Astrocyte of the spinal cord (primary cell): ENCODE data around the gene CTDSP2.
"Not testable (repeated sequence)": the region's sequence is repeated elsewhere in the genome, so short reads cannot be mapped to it uniquely, and the experiment has no call there.

Experiments used
- DNase-seq: peaks from one replicate; pipeline ENCODE4 v3.0.0; 2011; ENCODE audit warnings: low read depth, low spot score
- H3K4me3 ChIP-seq: 2 replicates; pipeline ENCODE4 v1.5.1; 2011; ENCODE audit warnings: low read depth, mild to moderate bottlenecking, low read length, moderate library complexity
- CTCF ChIP-seq: IDR thresholded peaks from 2 replicates; pipeline ENCODE4 v1.5.1; 2012; ENCODE audit warnings: low read depth, mild to moderate bottlenecking, low read length, inconsistent platforms
- in situ Hi-C: cut with HindIII; loops from 2 replicates; pipeline ENCODE4 v1.10.0; 2017; ENCODE audit warnings: low sequenced_read_pairs

Gene CTDSP2

GRCh38 chr12:57881475-57881874 is 34.9 kb upstream of the CTDSP2 start:
- in situ Hi-C loops = no loop called here
- H3K4me3 ChIP-seq = no peak overlapping the region
- no peak for DNase-seq
- TF ChIP-seq CTCF = no peak

GRCh38 chr12:57881035-57881434 is 34.5 kb upstream of the CTDSP2 start:
- DNase-seq, in situ Hi-C loops, H3K4me3 ChIP-seq: not testable (repeated sequence)

GRCh38 chr12:57877876-57878275 is 31.3 kb upstream of the CTDSP2 start:
- TF ChIP-seq CTCF = no peak
- H3K4me3 ChIP-seq = no peak overlapping the region
- no peak for DNase-seq
- in situ Hi-C loops = no loop called here

- TF ChIP-seq CTCF = no peak
- in situ Hi-C loops = no loop called here
- H3K4me3 ChIP-seq = no peak overlapping the region
- DNase-seq = no peak
Measured at GRCh38 chr12:57875753-57876547, 29.4 kb upstream of the CTDSP2 start.

- TF ChIP-seq CTCF = no peak
- no peak overlapping the region for H3K4me3 ChIP-seq
- in situ Hi-C loops = no loop called here
- no peak for DNase-seq
Measured at GRCh38 chr12:57874166-57875108, 27.9 kb upstream of the CTDSP2 start.

GRCh38 chr12:57872362-57872761 is 25.8 kb upstream of the CTDSP2 start:
- in situ Hi-C loops = no loop called here
- no peak for DNase-seq
- no peak for TF ChIP-seq CTCF
- no peak overlapping the region for H3K4me3 ChIP-seq

GRCh38 chr12:57869927-57870318 is 23.4 kb upstream of the CTDSP2 start:
- no peak for TF ChIP-seq CTCF
- in situ Hi-C loops = no loop called here

More at GRCh38 chr12:57869927-57870318, 23.4 kb upstream of the CTDSP2 start:
- DNase-seq = no peak
- no peak overlapping the region for H3K4me3 ChIP-seq
